Activated naive CD4-positive, alpha-beta T cell treated with Interleukin-2 at 50 U/mL for 16 hours (primary cell): Measurements from ENCODE around the gene RHBDD1.

Experiments
- DNase-seq: peaks from one replicate; pipeline ENCODE4 v3.0.0-alpha.2; 2020

Gene RHBDD1

GRCh38 chr2:226888971-226889370 lies 53.1 kb downstream of the RHBDD1 start:
- DNase-seq, result no peak

- no peak for DNase-seq
Measured at GRCh38 chr2:226890286-226890685, 54.4 kb downstream of the RHBDD1 start.

- no peak for DNase-seq
Measured at GRCh38 chr2:226891780-226892590, 56.1 kb downstream of the RHBDD1 start.

- DNase-seq, result no peak
Measured at GRCh38 chr2:226892729-226893128, 56.9 kb downstream of the RHBDD1 start.

GRCh38 chr2:226893216-226893615 lies 57.4 kb downstream of the RHBDD1 start:
- DNase-seq, result no peak

GRCh38 chr2:226894752-226895151 lies 58.9 kb downstream of the RHBDD1 start:
- DNase-seq, result no peak

GRCh38 chr2:226895579-226895978 lies 59.7 kb downstream of the RHBDD1 start:
- DNase-seq, result no peak

GRCh38 chr2:226898121-226898520 lies 62.3 kb downstream of the RHBDD1 start:
- DNase-seq, result no peak

GRCh38 chr2:226898897-226899296 lies 63.0 kb downstream of the RHBDD1 start:
- DNase-seq, result no peak

GRCh38 chr2:226902041-226902966 lies 66.5 kb downstream of the RHBDD1 start:
- DNase-seq, result no peak

GRCh38 chr2:226903179-226903578 lies 67.3 kb downstream of the RHBDD1 start:
- DNase-seq, result no peak

GRCh38 chr2:226904592-226904991 lies 68.7 kb downstream of the RHBDD1 start:
- no peak for DNase-seq

- no peak for DNase-seq
Measured at GRCh38 chr2:226905718-226906117, 69.9 kb downstream of the RHBDD1 start.

GRCh38 chr2:226906163-226906693 lies 70.4 kb downstream of the RHBDD1 start:
- DNase-seq, result no peak

GRCh38 chr2:226909126-226909525 lies 73.3 kb downstream of the RHBDD1 start:
- no peak for DNase-seq

- DNase-seq, result no peak
Measured at GRCh38 chr2:226909836-226910235, 74.0 kb downstream of the RHBDD1 start.

GRCh38 chr2:226910384-226910783 lies 74.5 kb downstream of the RHBDD1 start:
- DNase-seq, result no peak

GRCh38 chr2:226911932-226912331 lies 76.1 kb downstream of the RHBDD1 start:
- no peak for DNase-seq

GRCh38 chr2:226913641-226914040 lies 77.8 kb downstream of the RHBDD1 start:
- DNase-seq, result no peak

GRCh38 chr2:226915846-226916360 lies 80.0 kb downstream of the RHBDD1 start:
- no peak for DNase-seq

- DNase-seq, result no peak
Measured at GRCh38 chr2:226916669-226917068, 80.8 kb downstream of the RHBDD1 start.

- DNase-seq, result no peak
Measured at GRCh38 chr2:226932443-226932842, 96.6 kb downstream of the RHBDD1 start.

GRCh38 chr2:226934546-226935201 lies 98.8 kb downstream of the RHBDD1 start:
- no peak for DNase-seq
